Measurements from ENCODE around the gene TBC1D22A. TPM values are rescaled to one million over a fixed set of nuclear protein-coding genes. Genes with fewer than 3 reads are reported as not detected.

Gene TBC1D22A
- total RNA-seq, 1 donor from 2014 or later, result 14.3 TPM

- no peak for DNase-seq (ENCODE audit: low read depth, low spot score)
- H3K4me1 Mint-ChIP-seq, result peaks cover 7% of the 10 kb centered on the region
- no peak overlapping the region for H3K4me3 Mint-ChIP-seq
- no peaks in the 10 kb centered on the region for H3K9me3 Mint-ChIP-seq
- no peaks in the 10 kb centered on the region for H3K27me3 Mint-ChIP-seq (ENCODE audit: low read depth)
- no peak for TF ChIP-seq CTCF (conservative IDR thresholded peaks at IDR 0.05)
- H3K36me3 Mint-ChIP-seq (ENCODE audit: low read depth), result no peaks in the 10 kb centered on the region
- no peak overlapping the region for H3K27ac Mint-ChIP-seq (ENCODE audit: unreplicated experiment)
Observed at GRCh38 chr22:46725096-46725495, 37.4 kb upstream of the TBC1D22A start.

GRCh38 chr22:46726066-46726985 lies 36.1 kb upstream of the TBC1D22A start:
- peaks cover 12% of the 10 kb centered on the region for H3K4me1 Mint-ChIP-seq
- H3K27me3 Mint-ChIP-seq (ENCODE audit: low read depth), result no peaks in the 10 kb centered on the region
- no peaks in the 10 kb centered on the region for H3K36me3 Mint-ChIP-seq (ENCODE audit: low read depth)
- H3K9me3 Mint-ChIP-seq, result no peaks in the 10 kb centered on the region
- H3K4me3 Mint-ChIP-seq, result no peak overlapping the region
- TF ChIP-seq CTCF (conservative IDR thresholded peaks at IDR 0.05), result no peak
- DNase-seq (ENCODE audit: low read depth, low spot score), result no peak
- no peak overlapping the region for H3K27ac Mint-ChIP-seq (ENCODE audit: unreplicated experiment)

- no peaks in the 10 kb centered on the region for H3K36me3 Mint-ChIP-seq (ENCODE audit: low read depth)
- no peak overlapping the region for H3K4me3 Mint-ChIP-seq
- no peak overlapping the region for H3K27ac Mint-ChIP-seq (ENCODE audit: unreplicated experiment)
- TF ChIP-seq CTCF (conservative IDR thresholded peaks at IDR 0.05), result no peak
- no peak for DNase-seq (ENCODE audit: low read depth, low spot score)
- H3K27me3 Mint-ChIP-seq (ENCODE audit: low read depth), result no peaks in the 10 kb centered on the region
- no peaks in the 10 kb centered on the region for H3K9me3 Mint-ChIP-seq
- H3K4me1 Mint-ChIP-seq, result peaks cover 18% of the 10 kb centered on the region
Observed at GRCh38 chr22:46726986-46727317, 35.5 kb upstream of the TBC1D22A start.

GRCh38 chr22:46727813-46728364 lies 34.6 kb upstream of the TBC1D22A start:
- H3K27me3 Mint-ChIP-seq (ENCODE audit: low read depth), result no peaks in the 10 kb centered on the region
- no peak overlapping the region for H3K27ac Mint-ChIP-seq (ENCODE audit: unreplicated experiment)
- H3K4me3 Mint-ChIP-seq, result no peak overlapping the region
- H3K36me3 Mint-ChIP-seq (ENCODE audit: low read depth), result no peaks in the 10 kb centered on the region
- peaks cover 26% of the 10 kb centered on the region for H3K4me1 Mint-ChIP-seq
- no peak for DNase-seq (ENCODE audit: low read depth, low spot score)
- TF ChIP-seq CTCF (conservative IDR thresholded peaks at IDR 0.05), result no peak
- H3K9me3 Mint-ChIP-seq, result no peaks in the 10 kb centered on the region

GRCh38 chr22:46728470-46728869 lies 34.0 kb upstream of the TBC1D22A start:
- DNase-seq (ENCODE audit: low read depth, low spot score), result no peak
- H3K27ac Mint-ChIP-seq (ENCODE audit: unreplicated experiment), result no peak overlapping the region
- H3K36me3 Mint-ChIP-seq (ENCODE audit: low read depth), result no peaks in the 10 kb centered on the region
- H3K27me3 Mint-ChIP-seq (ENCODE audit: low read depth), result no peaks in the 10 kb centered on the region
- no peak for TF ChIP-seq CTCF (conservative IDR thresholded peaks at IDR 0.05)
- no peak overlapping the region for H3K4me3 Mint-ChIP-seq
- peaks cover 26% of the 10 kb centered on the region for H3K4me1 Mint-ChIP-seq
- no peaks in the 10 kb centered on the region for H3K9me3 Mint-ChIP-seq

All from neural crest cell (in vitro differentiated cells).